ENCODE results near the gene CYP1B1.

DNA sequence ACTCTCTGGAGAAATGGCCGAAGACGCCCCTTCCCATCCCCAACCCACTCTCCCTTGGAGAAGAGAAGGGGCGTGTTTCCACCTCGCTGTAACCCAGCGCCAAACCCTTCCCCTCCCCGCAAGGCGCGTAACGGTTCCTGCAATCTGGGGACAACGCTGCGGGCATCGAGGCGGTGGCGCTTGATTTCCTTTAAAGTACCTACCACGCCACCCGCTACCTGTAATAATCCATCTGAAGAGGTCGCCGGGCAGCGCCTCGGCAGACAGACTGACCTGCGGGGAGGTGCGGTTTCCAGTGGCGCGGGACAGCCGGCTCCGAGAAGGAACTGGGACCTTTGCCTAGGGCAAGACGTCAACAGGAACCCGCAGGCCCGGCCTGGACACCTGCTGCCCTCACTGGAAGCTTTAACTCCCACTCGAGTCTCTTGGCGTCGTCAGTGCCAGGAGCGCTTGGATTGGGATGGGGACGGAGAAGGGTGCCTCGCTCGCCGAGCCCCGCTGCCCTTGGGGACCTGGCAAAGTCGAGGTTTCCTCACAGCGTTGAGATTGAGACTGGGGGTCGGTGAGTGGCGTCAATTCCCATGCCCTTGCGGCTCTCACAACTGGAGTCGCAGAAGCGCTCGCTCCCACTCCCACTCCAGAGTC, at the start of gene CYP1B1:
- TF ChIP-seq, protein P1, sequence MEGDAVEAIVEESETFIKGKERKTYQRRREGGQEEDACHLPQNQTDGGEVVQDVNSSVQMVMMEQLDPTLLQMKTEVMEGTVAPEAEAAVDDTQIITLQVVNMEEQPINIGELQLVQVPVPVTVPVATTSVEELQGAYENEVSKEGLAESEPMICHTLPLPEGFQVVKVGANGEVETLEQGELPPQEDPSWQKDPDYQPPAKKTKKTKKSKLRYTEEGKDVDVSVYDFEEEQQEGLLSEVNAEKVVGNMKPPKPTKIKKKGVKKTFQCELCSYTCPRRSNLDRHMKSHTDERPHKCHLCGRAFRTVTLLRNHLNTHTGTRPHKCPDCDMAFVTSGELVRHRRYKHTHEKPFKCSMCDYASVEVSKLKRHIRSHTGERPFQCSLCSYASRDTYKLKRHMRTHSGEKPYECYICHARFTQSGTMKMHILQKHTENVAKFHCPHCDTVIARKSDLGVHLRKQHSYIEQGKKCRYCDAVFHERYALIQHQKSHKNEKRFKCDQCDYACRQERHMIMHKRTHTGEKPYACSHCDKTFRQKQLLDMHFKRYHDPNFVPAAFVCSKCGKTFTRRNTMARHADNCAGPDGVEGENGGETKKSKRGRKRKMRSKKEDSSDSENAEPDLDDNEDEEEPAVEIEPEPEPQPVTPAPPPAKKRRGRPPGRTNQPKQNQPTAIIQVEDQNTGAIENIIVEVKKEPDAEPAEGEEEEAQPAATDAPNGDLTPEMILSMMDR (IDR thresholded peaks at IDR 0.05) = no peak
- no peak for TF ChIP-seq POLR2A (IDR thresholded peaks at IDR 0.05)

All from thyroid gland (tissue), 4 donors.